NCI-H146 treated with DMSO at 0.1 percent for 48 hours (cell line): ENCODE data around the gene SSX2IP.
"Not testable (repeated sequence)": the region's sequence is repeated elsewhere in the genome, so short reads cannot be mapped to it uniquely, and the experiment has no call there.

Source experiments
- DNase-seq: peaks from one replicate; lab custom pipeline; 2025; ENCODE audit not compliant: unreplicated experiment; lab: John Stamatoyannopoulos, UW

SSX2IP gene

DNA sequence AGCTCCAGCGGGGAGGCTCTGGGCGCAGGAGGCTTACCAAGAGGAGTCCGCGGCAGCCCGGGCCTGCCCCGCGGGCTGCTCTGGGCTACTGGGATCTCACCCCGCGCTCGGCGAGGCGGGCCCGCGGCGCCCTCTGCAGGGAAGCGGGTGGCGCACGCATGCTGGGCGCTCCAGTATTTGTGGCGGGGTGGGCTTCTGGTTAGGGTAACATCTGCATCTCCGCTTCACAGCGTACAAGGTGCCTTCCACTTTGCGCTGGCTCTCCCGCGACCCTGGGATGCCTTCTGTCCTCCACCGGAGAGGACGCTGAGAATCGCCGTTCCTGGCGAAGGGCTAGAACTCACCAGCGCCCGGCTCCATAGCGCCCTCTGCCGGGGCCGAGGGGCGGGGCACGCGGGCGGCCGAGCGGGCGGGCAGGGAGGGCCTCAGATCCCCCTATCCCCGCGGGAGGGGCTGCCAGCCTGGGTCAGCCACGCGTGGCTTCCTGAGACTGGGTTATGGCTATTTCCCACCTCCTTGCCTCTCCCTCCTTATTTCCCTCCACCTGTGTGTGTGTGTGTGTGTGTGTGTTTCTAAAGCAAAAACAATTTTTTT, 69.4 kb downstream of the SSX2IP start:
- peak; percentile 71 for DNase-seq

DNA sequence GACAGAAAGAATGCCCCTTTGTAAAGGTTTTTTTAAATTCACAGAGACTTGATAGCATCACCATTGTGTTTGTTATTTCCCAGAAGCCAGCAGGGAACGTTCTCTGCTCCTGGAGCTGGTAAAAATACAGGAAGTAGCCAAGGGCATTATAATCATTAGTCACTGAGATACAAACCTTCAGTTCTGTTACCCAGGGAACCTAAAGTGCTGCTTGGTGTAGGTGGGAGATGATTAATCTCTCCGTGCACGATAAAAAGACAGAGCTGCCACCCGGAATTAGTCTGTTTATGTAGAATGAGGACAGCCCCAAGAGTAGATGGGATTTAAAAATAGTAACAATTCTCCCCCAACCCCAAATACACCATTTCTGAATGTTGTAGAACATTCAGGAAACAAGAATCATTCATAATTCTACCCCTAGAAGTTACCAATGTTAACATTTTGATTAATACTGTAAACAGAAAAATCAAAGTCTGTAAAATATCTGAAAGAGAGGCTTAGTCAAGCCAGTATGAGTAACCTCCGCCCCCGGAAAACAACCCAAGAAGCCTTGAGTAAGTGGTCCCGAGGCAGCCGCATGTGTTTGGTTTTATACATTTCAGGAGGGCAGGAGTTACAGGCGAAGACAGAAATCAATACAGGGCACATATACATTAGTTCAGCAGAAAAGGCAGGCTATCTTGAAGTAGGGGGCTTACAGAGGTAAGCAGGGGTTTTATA, 70.7 kb downstream of the SSX2IP start:
- DNase-seq = peak; percentile 3

DNA sequence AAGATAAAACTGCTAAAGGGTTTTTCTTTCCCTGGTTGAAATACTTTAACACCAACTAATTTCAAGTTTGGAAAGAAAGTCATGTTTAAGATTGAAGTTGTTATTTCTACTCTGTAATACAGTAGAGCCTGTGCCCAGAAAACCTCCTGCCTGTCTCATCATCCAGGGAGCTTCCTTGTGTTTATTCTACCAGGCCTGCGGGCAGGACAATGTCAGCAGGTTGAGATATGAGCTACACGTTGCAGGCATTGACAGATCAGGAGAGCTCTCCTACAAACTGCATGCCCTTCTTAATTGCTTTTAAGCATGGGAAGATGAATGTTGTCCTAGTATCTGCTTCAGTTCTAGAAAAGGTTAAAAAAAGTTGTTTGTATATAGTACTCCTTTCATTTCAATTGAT, 72.9 kb downstream of the SSX2IP start:
- no peak for DNase-seq

DNA sequence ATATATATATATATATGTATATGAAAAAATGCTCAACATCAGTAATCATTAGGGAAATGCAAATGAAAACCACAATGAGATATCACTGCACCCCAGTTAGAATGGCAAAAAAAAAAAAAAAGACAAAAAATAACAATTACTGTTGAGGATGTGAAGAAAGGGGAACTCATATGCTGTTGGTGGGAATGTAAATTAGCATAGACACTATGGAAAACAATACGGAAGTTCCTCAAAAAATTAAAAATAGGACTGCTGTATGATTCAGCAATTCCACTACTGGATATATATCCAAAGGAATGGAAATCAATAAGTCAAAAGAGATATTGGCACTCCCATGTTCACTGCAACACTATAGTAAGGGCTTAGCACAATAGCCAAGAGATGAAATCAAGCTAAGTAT, 74.5 kb downstream of the SSX2IP start:
- no peak for DNase-seq

DNA sequence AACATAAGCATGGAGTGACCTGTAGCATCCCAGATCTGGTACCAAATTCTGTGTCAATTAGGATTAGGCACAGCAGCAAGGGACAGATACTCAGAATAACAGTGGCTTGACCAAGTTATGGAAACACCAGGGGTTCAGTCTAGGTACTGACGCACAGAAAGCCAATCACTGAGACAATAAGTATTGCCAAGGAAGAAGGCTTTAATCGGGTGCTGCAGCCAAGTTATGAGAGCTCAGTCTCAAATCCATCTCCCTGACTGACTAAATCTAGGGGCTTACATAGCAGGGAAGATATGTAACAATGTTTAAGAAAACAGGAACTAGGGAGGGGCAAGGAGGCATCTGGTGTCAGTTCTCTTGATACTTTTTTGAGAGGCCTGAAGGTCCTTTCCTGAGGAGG, 76.4 kb downstream of the SSX2IP start:
- no peak for DNase-seq

DNA sequence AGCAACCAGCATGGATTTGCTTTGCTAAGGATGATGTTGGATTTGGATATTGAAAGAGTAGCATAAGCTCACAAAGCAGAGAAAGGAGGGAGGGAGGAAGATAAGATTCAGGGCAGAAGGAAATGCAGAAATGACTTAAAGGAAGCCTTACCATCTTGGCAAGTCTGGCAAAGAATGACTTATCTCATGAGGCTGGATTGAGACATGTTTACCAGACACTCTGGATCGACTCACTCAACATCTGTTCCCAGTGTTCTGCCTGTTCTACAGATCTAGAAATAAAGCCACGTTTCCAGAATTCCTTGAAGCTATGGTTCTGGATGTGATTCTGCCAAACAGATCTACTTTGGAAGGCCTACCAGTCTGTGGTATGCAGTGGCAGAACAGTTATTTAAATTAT, 77.2 kb downstream of the SSX2IP start:
- DNase-seq = no peak

DNA sequence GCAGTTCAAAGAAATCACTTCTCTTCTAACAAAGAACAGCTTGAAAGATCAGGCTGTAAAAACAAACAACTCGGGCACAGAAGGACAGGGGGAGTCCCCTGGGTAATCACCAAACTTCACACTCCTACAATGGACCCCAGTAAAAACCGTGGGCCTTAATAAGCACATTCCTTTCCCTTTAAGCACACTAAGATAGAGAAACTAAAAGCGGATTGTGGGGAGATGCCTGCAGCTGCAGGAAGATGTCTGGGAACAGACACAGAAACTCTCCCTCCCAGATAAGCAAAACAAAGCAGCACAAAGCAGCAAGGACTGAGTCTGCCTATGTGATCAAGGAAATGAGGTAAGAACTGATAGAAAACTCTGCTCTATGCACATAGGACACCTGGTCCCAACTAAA, 78.5 kb downstream of the SSX2IP start:
- DNase-seq = no peak

DNA sequence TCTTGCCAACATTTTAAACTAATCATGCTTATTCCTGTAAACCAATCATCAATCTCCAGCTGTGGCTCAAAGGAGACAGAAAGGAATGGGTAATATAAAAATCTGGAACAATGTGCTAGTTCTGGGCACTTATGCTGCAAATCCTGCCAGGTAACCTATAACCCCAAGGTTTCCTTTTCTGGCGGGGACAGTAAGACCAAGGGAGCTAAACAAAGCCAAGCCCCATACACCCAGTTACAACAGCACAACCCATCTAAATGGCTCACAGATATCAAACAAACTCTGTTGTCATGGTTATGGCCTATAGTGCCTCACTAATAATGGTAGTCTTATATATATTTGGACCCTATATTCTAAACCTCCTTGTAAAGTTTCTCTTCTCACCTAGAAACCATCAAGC, 79.2 kb downstream of the SSX2IP start:
- DNase-seq = no peak

DNA sequence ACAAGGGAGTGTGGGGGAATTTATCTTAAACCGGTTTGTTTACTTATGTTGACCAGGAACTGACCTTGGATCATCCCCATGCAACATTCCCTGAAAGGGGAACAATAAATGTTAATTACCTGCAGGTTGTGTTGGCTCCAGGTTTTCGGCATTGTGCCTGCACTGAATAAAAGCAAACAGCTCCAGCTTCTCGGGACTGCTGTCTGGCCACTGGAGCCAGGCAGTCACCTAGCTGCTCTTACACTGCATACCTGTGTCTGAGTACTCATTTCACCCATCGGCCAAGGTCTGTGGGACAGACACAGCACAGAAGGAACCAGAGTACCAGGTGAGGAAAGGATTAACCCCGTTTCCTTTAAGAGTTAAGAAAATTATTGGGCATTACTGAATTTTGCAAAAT, 83.3 kb downstream of the SSX2IP start:
- no peak for DNase-seq

DNA sequence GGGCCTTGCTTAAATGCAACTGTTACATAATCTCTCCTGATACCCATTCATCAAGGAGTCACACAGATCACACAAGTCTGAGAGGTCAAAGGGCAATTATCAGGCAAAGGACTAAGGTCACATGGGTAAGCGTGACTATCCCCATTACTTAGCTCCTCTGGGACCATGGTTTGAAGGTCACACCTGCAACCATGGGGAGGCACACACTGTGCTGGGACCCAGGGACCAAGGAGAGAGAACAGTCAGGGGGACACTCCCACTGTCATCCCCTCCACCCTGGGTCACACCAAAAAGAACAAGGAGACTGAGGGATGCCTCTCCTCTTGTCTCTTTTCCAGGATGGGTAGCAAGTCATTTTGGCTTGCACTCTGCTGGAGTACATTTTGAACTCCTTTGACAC, 85.1 kb downstream of the SSX2IP start:
- no peak for DNase-seq

DNA sequence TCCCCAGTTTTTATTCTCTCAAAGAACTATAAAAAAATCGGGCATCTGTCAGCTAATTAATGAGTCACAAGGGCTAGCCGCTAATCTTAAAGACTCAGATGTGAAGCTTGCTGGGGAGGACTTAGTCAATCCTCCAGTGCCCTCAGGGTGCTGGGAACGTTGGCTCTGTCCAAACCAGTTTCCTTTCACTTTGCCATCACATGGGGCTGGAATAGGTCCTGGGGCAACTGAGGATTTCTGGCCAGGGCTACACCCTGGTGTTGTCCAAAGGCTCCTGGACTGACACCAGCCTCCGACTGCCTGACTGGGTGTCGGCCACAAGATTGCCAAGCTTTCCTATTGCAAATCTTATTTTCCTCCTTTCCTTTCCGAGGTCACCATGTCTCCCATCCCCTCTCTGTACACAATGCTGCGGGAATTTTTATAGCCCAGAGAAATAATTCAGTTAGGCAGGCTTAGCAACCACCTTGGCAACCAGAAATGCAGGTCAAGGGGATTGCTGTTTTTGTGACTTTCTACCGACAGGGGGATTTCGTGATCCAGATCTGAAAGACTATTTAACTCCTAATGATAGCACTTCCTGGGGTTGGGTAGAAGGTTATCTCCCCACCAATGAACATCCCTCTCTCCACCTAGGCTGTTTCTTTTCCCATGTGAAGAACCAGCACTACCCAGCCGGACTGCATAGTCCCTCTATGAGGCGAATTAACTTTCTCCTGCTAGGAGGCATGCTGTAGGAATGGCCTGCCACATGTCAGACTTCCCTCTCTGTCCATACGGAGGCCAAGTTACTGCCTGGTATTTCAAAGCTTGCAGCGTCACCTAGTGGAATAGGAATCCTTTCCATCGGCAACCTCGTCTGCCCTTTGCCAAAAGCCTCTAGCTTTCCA, 86.1 kb downstream of the SSX2IP start:
- DNase-seq = no peak

DNA sequence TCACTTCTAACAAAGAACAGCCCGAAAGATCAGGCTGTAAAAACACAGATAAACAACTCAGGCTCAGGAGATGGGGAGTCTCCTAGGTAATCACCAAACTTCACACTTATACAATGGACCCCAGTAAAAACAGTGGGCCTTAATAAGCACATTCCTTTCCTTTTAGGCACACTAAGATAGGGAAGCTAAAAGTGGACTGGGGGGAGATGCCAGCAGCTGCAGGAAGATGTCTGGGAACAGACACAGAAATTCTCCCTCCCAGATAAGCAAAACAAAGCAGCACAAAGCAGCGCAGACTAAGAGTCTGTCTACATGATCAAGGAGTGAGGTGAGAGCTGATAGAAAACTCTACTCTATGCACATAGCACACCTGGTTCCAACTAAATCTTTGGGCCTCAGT, 87.0 kb downstream of the SSX2IP start:
- no peak for DNase-seq

DNA sequence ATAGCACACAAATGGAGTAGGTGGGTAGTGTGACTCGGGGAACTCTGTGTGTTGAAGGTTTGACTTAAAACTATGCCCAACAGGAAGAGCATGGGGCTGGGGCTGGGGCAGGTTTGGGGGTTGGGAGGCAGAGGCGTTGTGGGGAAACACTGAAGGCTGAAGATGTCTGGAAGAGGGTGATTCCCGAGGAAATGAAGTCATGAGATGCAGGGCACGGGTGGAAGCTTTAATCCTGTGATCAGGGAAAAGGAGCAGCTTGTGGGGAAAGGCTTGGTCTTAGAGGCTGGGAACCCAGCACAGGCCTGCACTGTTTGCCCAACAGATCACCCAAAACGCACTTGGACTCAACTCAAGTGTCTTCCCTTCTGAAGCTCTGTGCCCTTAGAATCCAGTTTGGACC, 89.5 kb downstream of the SSX2IP start:
- no peak for DNase-seq

DNA sequence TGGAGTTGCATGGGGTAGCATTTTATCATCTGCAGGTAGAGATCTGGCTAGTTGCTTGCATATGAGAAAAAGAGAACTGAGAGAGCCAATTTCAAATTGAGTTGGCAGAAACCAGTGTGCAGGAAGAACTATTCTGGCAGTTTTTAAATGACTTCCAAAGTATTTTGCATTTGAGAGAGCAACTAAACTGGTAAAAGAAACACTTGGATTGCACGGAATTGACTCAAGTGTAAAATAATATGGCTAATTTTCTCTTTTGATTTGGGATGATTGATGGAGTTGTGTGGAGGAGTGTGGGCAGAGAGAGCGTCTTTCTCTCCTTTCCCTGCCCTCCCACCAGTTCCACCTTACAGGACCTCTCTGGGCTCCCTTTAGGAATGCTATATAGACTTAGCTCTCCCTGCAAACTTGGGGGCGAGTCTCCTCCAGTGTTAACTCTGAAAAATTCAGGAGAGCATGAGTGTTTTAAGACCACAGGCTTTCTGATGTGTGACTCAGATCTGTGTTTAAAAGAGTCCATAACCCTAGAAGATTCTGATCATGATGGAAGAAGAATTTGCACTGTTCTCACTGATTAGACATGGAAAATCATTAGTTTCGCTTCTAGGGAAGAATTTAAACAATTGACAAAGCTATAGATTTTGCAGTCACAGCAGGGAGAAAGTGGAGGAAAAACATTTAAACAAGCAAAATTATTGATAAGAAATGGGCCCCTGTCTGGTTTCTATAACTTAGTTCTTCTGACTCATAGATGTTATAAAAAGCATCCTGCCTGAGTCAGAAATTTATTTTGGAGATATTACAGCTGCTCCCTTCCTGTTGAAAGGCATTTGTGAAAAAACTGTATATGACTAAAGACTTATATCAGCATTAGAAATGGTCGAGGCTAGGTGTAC, 91.2 kb downstream of the SSX2IP start:
- DNase-seq = no peak

DNA sequence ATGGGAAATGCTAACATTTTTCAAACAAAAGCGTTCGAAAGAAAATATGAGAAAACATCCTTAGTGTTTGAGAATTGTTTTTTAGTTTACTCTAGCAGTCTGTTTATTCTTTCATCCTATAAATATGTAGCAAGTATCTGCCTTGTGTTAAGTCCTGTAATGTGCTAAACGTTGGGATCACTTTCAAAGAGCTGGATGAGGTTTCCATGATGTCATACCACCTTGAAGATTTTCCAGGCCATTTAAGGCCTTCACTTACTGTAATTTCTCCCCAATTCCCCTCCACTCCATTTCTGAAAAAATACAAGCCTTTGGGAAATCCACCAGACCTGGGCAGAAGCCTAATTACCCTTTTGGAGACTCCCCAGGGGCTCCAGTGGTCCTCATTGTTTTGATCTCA, 91.8 kb downstream of the SSX2IP start:
- no peak for DNase-seq

DNA sequence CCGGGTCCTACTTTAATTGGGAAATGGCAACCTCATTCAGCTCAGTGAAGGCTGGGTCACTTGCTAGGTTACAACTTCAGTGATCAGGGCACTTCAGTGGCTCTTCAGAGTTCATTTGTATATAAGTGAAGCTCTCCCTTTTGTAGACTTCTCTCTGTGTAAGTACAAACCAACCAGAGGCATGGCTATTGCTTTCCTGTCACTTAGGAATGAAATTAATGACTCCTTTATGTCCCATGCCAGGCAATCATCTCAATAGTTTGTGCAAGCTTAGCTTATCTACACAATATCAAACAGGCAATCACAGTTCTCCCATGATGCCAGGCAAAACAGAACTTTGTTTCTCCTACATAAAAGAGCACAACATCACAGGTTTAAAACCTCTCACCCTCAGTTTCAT, 93.2 kb downstream of the SSX2IP start:
- no peak for DNase-seq

DNA sequence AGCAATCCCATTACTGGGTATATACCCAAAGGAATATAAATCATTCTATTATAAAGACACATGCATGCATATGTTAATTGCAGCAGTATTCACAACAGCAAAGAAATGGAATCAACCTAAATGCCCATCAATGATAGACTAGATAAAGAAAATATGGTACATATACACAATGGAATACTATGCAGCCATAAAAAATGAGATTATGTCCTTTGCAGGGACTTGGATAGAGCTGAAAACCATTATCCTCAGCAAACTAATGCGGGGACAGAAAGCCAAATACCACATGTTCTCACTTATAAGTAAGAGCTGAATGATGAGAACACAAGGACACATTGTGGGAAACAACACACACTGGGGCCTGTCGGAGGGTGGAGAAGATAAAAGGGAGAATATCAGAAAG, 95.3 kb downstream of the SSX2IP start:
- not testable (repeated sequence) for DNase-seq
